HuH-7 (cell line): Measurements from ENCODE around the gene PRELID1.

Experiments
- DNase-seq: peaks from one replicate; pipeline ENCODE4 v3.0.0; 2011; ENCODE audit warnings: low spot score

Gene PRELID1

DNA sequence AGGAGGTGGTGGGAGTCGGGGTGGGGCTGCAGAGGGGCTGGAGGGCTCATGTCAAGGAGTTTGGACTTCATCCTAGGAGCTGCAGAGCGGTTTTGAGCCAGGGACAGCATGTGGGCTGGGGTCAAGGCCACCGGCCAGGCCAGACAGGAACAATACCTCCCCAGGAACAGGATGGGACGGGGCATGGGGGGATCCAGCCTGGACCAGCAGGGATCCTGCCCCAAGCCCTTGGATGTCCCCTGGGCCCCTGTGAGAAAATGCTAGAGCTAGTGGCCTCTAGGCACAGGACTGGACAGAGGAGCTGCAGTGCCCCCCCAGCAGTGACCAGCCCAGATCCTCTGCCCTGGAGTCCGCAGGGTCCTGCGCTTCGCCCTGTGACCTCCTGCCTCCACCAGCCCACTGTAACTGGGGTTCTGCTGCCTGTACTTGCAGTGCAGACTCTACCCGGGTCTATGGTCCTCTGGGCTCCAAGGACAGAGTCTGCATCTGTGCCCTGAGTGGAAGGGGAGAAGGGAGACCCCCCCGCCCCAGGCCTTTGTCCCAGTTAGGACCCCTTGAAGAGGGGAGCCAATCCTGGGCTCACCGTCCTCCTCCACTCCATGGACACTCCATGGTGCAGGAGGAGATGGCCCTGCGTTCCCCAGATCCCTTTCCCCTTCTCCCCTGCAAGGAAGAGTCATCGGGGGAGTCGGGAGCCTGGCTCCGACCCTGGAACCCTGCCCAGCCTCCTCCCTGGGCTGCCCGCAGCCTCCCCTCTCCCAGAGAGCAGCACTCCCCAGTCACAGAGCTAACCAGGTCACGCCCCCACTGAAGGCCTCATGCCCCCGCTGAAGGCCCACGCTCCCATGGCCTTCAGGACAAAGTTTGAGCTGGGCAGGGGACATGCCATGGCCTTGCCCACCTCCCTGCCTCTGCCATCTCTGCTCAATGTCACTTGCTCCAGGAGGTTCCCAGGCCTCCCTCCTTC, 11.1 kb downstream of the PRELID1 start:
- no peak for DNase-seq

DNA sequence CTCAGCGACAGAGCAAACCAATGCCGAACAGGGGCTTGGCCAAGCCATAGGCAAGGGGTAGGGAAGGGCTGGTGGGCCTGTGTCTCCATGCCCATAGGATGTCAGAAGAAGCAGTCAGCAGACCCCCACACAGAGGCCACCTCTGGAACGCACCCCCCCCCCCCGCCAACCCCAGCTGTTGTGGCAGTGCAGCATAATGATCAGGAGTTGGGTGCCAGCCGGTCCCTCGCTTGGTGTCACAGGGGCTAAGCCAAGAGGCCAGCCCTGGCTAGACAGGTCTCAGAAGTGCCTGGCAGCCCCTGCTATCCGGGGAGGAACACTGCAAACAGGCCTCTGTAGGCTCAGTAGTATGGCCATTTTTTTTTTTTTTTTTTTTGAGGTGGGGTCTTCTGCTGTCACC, 11.8 kb downstream of the PRELID1 start:
- no peak for DNase-seq

GRCh38 chr5:177316005-177316404, 12.4 kb downstream of the PRELID1 start:
- DNase-seq = no peak

DNA sequence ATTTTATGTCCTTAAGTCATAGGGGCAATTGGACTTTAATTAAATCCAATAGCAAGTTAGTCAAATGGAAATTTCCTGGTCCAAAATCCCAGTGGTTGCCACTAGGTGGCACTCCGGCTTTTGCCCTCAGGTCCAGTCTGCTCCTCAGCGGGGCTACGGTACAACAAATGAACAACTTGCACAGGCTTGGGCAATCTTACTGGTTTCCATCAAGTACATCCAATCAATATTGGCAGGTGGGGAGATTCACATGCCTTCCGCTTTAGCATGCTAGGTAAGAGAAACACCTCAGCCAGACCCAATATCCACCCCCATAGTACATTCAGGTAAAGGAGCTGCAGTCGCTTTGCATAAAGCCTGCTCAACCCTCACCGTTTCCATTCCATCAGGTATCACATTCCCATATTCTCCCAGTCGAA, 14.4 kb downstream of the PRELID1 start:
- DNase-seq = peak; percentile 84

DNA sequence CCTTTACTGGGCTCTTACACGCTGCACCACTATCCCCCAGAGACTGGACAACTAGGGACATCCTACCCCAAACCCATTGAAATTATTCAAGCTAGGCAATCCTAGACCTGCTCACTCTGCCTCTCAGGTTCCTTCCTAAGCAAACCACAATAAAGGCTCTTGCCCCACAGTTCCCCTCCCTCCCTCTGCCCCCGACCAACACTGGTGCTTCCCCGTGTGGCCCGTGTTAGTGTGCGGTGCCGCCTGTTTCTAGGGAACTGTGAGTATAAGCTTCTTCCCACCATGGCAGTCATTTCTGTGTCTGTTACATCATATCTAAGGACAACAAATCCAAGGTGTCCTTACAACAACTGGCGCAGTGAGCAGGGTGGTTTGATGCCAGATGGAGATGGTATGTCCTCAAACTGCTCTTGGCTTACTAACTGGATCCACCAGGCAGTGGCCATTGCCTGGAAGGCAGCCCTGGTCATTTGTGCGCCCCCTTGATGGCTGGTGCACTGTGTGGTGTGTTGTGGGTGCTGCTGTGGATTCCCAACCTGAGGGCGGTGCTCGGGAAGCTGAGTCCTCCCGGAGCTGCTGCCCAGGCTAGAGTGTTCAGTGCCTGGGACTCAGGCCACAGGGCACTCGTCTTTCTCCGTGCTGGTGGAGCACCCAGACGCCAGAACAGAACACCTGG, 16.5 kb downstream of the PRELID1 start:
- no peak for DNase-seq

GRCh38 chr5:177320879-177321278, 17.3 kb downstream of the PRELID1 start:
- no peak for DNase-seq

GRCh38 chr5:177325868-177326381, 22.3 kb downstream of the PRELID1 start:
- no peak for DNase-seq

DNA sequence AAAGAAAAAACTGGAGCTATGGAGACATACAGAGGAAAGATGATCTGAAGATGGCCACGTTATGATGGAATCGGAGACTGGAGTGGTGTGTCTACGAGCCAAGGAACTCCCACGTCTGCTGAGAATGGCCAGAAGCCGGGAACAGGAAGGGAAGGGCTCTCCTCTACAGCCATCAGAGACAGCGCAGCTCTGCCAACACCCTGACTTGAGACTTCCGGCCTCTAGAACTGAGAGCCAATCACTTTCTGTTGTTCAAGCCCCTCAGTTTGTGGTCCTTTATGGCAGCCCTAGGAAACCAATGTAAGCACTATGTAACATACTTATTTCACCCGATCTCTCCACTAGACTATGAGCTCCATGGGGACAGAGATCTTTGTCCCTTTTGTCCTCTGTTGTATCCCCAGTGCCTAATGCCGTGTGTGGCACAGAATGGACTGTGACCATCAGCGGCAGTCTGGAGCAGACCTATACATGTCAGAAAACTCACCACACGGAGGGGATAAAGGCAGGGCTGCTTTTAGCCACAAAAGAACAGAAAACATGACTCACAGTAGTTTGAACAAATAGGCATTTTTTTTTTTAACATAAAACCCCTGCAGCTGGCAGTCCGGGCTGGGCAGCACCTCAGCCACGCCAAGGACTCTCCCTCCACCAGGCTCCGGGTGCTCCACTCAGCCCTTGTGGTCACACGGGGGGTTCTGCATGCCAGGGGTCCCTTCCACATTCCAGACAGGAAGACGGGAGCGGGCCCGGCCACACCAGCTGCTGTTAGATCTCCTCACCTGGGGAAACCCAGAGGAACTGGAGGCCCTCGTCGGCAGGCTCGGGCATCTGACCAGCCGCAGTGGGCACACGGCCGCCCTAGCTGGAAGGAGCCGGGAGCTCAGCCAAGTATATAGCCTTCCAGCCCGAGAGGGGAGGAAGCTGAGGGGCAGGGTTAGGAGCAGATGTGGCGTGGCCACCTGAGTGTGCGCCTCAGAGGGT, 24.2 kb downstream of the PRELID1 start:
- DNase-seq = no peak

- no peak for DNase-seq
Observed at GRCh38 chr5:177328545-177329231, 25.1 kb downstream of the PRELID1 start.

DNA sequence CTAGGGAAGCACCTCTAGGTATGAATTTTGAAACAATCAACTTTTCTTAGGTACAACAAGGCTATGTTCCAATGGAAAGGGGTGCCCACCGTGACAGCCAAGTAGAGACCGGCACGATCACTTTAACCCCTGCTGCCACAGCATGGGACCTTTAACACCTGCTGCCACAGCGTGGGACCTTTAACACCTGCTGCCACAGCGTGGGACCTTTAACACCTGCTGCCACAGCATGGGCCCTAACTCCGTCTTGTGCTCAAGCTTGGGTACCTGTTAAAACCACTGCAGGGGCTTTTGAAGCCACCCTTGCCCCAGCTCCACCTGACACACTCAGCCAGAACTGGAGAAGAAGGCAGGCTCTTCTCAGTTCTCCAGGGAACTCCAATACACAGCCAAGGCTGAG, 26.3 kb downstream of the PRELID1 start:
- DNase-seq = no peak

GRCh38 chr5:177330991-177331842, 27.6 kb downstream of the PRELID1 start:
- DNase-seq = no peak

GRCh38 chr5:177332031-177332895, 28.7 kb downstream of the PRELID1 start:
- DNase-seq = no peak

DNA sequence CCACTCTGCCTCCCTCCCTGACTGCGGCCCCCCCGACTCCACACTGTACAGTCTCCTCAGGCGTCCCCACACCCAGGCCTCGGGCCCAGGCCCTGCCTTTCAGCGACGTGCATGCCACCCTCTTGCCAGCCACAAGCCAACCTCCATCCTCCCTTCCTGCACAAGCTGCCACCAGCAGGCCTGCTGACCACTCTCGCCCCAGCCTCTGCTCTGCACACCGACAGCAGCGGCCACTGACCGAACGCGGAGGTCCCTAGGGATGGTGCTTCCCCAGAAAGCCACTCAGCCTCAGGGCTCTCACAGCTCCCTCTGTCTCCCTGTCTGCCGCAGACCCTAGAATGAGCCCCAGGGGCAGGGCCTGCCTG, 29.3 kb downstream of the PRELID1 start:
- no peak for DNase-seq

DNA sequence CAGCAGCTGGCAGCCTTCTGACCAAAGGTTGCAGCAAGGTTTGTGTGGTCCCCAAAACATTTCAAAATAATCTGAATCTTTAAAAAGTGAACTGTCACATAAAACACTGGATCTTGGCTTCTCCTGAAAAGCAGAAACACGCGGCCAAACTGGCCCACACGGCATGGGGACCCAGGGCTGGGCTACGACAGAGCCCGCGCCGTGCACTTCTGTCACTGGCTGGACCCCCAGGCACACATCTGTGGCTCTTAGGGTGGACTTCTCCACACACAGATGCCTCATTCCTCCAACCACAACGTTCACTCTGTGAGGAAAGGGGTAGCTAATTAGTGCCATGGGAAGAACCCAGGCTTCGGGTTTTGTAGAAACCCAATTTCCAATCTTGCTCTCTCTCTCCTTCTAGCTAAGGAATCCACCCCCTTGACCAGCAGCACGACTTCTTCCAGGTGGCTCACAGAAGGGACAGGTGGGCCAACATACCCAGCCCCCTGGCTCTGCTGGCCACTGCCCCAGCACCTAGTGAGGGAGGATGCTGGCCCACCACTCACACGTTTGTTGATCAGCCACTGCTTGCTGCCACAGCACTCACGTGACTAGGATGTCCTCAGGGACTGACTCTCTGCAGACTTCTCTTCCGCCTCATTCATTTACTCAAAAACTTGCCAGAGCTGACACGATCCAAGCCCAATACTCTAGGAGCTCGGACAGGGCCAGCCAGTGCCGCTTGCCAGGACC, 30.0 kb downstream of the PRELID1 start:
- DNase-seq = no peak

DNA sequence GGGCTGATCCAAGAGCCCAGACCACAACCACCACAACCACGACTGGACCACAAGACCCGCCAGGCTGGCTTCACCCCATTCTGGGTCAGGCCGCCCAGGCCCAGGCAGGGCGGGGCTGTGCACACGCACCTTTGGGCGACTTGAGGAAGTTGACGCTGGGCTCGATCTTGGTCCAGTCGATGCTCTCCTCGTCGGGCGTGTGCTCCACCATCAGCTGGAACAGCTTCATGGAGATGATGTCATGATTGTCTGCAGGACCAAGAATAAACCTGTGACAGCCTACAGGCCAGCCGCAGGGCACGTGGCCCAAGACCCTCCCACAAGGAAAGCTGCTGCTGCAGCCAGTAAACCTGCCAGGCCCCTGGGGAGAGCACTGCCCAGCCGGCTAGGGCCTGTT, 30.6 kb downstream of the PRELID1 start:
- no peak for DNase-seq

DNA sequence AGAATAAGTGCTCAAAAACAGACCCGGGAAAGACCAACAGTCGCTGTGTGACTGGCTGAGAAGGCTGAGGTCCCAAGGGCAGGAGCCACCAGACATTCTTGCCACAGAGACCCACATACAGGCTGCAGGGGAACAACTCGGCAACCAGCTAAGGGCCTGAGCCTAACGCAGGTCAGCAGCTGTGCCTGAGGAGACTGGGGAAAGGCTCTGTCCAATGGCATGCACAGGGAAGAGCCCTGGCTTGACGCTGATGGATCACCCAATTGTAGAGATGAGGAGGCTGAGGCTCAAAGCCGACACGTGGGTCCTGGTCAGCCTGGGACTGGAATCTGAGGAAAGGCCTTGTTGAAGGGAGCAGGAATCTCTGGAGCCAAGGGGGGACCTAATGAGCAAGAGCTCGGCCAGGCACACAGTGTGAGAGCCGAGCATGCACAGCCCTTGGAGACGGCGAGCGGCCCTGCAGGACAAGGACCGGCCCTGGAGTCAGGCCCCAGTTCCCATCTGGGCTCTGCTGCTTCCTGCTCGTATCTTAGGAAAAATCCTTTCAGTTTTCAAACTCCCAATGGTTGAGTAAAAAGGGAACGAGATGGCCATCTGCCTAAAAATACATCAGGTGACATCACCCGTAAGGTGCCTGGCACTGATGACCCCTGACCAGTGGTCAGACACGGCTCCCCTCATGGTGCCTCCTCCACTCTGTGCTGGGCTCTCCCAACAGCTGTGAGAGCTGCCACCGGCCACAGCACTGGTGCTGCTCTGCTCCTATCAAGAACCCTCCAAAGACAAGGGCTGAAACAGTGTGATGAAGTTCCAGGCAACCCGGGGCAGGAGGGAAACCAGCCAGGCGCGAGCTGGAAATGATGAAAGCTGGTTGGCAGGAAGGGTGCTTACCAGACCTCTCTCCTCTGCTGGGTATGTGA, 31.4 kb downstream of the PRELID1 start:
- DNase-seq = no peak

DNA sequence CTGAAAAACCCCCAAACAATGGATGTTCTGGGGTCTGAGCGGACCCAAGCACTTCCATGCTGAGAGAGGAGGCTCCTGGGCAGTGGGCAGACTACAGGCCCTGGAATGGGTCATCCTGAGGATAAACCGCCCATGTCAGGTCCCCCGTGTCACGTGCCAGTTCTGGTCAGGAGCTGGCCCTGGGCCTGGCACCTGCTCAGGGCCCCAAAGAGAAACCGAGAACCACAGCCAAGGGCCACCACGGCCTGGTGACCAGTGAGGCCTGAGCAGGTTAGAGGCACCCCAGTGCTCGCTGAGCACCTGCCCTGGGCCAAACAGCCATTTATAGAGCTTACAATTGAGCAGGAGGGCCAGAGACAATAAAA, 32.1 kb downstream of the PRELID1 start:
- no peak for DNase-seq

DNA sequence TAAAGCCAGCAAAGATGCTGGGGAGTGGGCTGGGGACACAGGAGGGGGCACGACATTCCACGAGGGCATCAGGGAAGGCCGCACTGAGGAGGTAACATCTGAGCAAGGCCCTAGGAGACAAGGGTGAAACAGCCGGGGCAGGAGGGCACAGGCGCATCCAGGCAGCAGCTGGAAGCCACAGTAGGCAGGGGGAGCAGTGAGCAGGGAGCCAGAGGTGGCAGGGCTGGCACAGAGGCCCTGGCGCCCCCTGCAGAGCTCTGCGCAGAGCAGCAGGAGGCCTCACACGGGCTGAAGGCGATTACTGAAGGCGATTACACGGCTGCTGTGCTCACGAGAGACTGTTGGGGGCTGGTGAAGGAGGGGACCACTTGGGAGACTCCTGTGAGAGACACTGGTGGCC, 32.5 kb downstream of the PRELID1 start:
- DNase-seq = peak; percentile 52
